ENCODE measurements around the gene CENPW. TPM values are rescaled to one million over a fixed set of nuclear protein-coding genes. Genes with fewer than 3 reads are reported as not detected.

CENPW gene
- total RNA-seq, 1 donor from 2014 or later, result 29.0 TPM

GRCh38 chr6:126341126-126341525 is 1.2 kb downstream of the CENPW start:
- no peak for DNase-seq (ENCODE audit: low read depth)
- no peak for TF ChIP-seq CTCF (conservative IDR thresholded peaks at IDR 0.05; ENCODE audit: low read depth, low read length)
- peak overlapping the region; percentile 88 for H3K4me3 ChIP-seq (ENCODE audit: low read depth, low read length)

- no peak for TF ChIP-seq CTCF (conservative IDR thresholded peaks at IDR 0.05; ENCODE audit: low read depth, low read length)
- no peak overlapping the region for H3K4me3 ChIP-seq (ENCODE audit: low read depth, low read length)
- no peak for DNase-seq (ENCODE audit: low read depth)
Measured at GRCh38 chr6:126344181-126344580, 4.3 kb downstream of the CENPW start.

GRCh38 chr6:126351960-126352359 is 12.0 kb downstream of the CENPW start:
- H3K4me3 ChIP-seq (ENCODE audit: low read depth, low read length), result no peak overlapping the region
- no peak for DNase-seq (ENCODE audit: low read depth)
- TF ChIP-seq CTCF (conservative IDR thresholded peaks at IDR 0.05; ENCODE audit: low read depth, low read length), result no peak

- TF ChIP-seq CTCF (conservative IDR thresholded peaks at IDR 0.05; ENCODE audit: low read depth, low read length), result no peak
- DNase-seq (ENCODE audit: low read depth), result no peak
- H3K4me3 ChIP-seq (ENCODE audit: low read depth, low read length), result no peak overlapping the region
Measured at GRCh38 chr6:126352514-126352913, 12.6 kb downstream of the CENPW start.

GRCh38 chr6:126356526-126356925 is 16.6 kb downstream of the CENPW start:
- no peak overlapping the region for H3K4me3 ChIP-seq (ENCODE audit: low read depth, low read length)
- no peak for DNase-seq (ENCODE audit: low read depth)
- TF ChIP-seq CTCF (conservative IDR thresholded peaks at IDR 0.05; ENCODE audit: low read depth, low read length), result no peak

- TF ChIP-seq CTCF (conservative IDR thresholded peaks at IDR 0.05; ENCODE audit: low read depth, low read length), result no peak
- DNase-seq (ENCODE audit: low read depth), result no peak
- H3K4me3 ChIP-seq (ENCODE audit: low read depth, low read length), result no peak overlapping the region
Measured at GRCh38 chr6:126359936-126360537, 20.1 kb downstream of the CENPW start.

GRCh38 chr6:126361832-126362440 is 22.0 kb downstream of the CENPW start:
- DNase-seq (ENCODE audit: low read depth), result no peak
- H3K4me3 ChIP-seq (ENCODE audit: low read depth, low read length), result no peak overlapping the region
- TF ChIP-seq CTCF (conservative IDR thresholded peaks at IDR 0.05; ENCODE audit: low read depth, low read length), result no peak

Measured in epithelial cell of proximal tubule (primary cell).